Spleen (tissue), 7 donors: ENCODE results near the gene MDGA2.

Experiments used
- CTCF ChIP-seq, 11 experiments: fragments of 200-600 bp in 7 of 11; fragments of 450-650 bp in 4 of 11; sonication (generic) in 4 of 11; IDR thresholded peaks in 8 of 11; conservative IDR thresholded peaks in 3 of 11; 1 replicate in 7 of 11; 2 replicates in 4 of 11; pipeline versions ENCODE4 v1.4.0 to v1.8.0; 2016 to 2021; ENCODE audit warnings: antibody characterized with exemption in 11 of 11, inconsistent platforms in 4 of 11, mild to moderate bottlenecking in 1 of 11
- POLR2AphosphoS5 ChIP-seq, 3 donors: sonication (generic); formaldehyde crosslinking; IDR thresholded peaks; one replicate each; pipeline ENCODE4 v1.5.1; 2017; ENCODE audit warnings: antibody characterized with exemption in 3 of 3
- donor health status: DM: no; HTN: no; CAD: no; lungs with moderate emphysema.
- donor health status: DM: no; HTN: no; CAD: no.
- donor health status: DM: no; HTN: no; CAD: no.

DNA sequence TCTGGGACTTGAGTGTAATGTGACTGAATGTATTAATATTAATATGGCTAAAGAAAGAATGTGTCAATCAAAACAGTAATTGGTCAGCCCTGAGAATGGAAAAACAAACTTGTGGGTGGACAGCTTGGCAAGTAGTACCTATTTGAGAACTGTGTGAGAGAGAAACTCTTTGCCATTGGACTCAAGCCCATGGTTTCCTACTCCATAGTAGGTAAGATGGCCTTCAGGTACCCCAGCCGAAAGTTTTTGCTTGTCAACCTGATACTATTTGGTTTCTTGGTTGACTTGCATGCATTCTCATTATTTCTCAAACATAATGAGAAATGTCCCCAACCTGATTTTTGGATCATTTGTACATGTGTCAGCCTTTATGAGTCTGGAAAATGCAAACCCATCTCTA, 391.1 kb downstream of the MDGA2 start:
- TF ChIP-seq CTCF (IDR thresholded peaks at IDR 0.05 in 8 of 11, conservative IDR thresholded peaks at IDR 0.05 in 3 of 11) (no peak), POLR2AphosphoS5 (IDR thresholded peaks at IDR 0.05) (no peak)
